HL-60 (cell line): ENCODE results near the gene EIF3C.
"Not testable (repeated sequence)": the region's sequence is repeated elsewhere in the genome, so short reads cannot be mapped to it uniquely, and the experiment has no call there.

Experiments used
- DNase-seq, 2 experiments: peaks; one replicate each; pipeline ENCODE4 v3.0.0-alpha.2; 2010 to 2020; ENCODE audit warnings: low read depth in 1 of 2, low spot score in 1 of 2
- H3K27ac ChIP-seq: fragments of 250-450 bp; sonication (Bioruptor Pico); replicated peaks from 2 replicates; pipeline ENCODE4 v1.5.1; 2020; ENCODE audit warnings: mild to moderate bottlenecking, moderate library complexity
- H3K27me3 ChIP-seq: fragments of 250-450 bp; sonication (Bioruptor Pico); 2 replicates; pipeline ENCODE4 v1.5.1; 2021; ENCODE audit warnings: mild to moderate bottlenecking, moderate library complexity; ENCODE audit not compliant: insufficient read depth, poor library complexity, severe bottlenecking
- H3K4me3 ChIP-seq: replicated peaks from 2 replicates; pipeline ENCODE4 v1.5.1; 2011; ENCODE audit warnings: mild to moderate bottlenecking, control low read depth, low read length; ENCODE audit not compliant: insufficient read depth

Gene EIF3C

DNA sequence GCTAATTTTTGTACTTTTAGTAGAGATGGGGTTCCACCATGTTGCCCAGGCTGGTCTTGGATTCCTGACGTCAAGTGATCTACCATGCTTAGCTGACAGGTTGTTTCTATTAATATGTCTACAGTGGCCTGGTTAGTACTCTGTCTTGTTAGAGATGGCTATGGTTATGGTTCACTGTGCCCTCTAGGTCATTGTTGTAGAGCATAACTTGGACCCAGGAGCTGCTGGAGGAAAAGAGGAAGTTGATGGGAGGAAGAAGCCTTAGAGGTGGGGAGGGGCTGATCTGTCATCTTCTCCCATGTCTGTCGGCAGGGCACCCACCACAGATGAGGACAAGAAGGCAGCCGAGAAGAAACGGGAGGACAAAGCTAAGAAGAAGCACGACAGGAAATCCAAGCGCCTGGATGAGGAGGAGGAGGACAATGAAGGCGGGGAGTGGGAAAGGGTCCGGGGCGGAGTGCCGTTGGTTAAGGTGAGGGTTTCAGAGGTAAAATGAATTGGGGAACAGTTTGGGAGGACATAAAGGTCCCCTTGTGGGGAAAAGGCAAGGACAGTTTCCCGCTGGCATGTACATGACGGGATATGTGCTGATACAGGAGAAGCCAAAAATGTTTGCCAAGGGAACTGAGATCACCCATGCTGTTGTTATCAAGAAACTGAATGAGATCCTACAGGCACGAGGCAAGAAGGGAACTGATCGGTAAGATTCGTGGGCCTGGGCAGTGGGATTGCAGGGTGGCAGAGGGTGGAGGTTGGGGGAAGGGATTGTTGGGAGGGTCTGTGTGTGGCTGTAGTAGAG lies 11.8 kb downstream of the EIF3C start:
- H3K4me3 ChIP-seq, H3K27ac ChIP-seq, DNase-seq, H3K27me3 ChIP-seq: not testable (repeated sequence)

GRCh38 chr16:28731253-28731652 lies 20.0 kb downstream of the EIF3C start:
- not testable (repeated sequence) for H3K27me3 ChIP-seq, H3K27ac ChIP-seq, DNase-seq, H3K4me3 ChIP-seq

GRCh38 chr16:28732455-28733124 lies 21.3 kb downstream of the EIF3C start:
- H3K27me3 ChIP-seq, DNase-seq, H3K27ac ChIP-seq, H3K4me3 ChIP-seq: not testable (repeated sequence)

DNA sequence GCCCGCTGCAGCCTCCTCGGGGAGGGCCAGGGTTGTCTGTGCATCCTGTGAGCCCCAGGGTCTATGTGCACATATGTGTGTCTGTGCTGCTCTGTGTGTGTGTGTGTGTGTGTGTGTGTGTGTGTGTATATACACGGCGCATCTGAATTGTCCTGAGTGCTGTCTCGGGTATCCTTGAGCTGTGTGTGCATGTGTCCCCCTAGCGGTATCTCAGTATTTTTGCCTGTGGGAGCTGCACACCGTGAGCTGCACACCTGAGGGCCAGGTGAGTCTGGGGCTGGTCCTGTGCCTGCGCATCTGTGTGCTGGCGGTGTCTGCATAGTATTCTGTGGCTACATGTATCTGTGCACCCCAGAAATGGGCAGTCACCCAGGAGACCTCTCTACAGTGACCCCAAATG lies 28.5 kb downstream of the EIF3C start:
- H3K27me3 ChIP-seq, DNase-seq: not testable (repeated sequence)

GRCh38 chr16:28740631-28741030 lies 29.4 kb downstream of the EIF3C start:
- H3K27me3 ChIP-seq, H3K4me3 ChIP-seq, DNase-seq, H3K27ac ChIP-seq: not testable (repeated sequence)

More for the DNA sequence above, 28.5 kb downstream of the EIF3C start:
- not testable (repeated sequence) for H3K27ac ChIP-seq, H3K4me3 ChIP-seq

GRCh38 chr16:28741295-28741694 lies 30.0 kb downstream of the EIF3C start:
- DNase-seq, H3K4me3 ChIP-seq, H3K27ac ChIP-seq, H3K27me3 ChIP-seq: not testable (repeated sequence)

DNA sequence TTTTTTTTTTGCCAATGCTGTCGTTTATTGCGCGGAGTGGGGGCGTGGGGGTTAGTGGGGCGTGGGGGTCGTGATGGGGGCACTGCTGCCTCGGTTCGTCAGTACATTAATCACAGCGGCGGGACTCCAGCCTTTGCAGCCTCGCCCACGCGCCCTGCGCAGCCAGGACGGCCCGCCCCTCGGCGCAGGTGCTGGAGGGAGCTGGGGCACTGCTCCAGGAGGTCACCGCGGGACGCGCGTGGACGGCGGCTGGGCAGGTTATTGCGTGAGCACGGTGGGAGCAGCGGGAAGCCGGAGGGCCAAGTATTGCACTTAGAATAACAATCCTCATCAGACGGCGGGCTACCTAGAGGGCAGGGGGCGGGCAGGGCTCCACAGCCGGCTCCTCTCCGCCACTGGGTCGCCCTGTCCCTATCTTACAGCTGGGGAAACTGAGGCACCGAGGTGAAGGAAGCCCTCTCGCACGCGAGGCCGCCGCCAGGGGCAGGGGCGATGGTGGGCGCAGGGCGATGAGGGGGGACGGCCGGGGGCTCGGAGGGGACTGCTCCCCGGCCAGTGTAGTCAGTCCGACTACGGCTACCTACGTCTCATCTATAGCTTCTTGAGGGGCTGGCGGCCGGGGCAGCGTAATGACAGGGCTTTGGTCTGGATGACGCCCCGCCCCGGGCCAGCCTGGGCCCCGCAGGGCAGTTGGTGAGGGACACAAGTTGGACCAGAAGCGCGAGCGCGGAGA lies 35.5 kb downstream of the EIF3C start:
- not testable (repeated sequence) for H3K27ac ChIP-seq, H3K4me3 ChIP-seq, DNase-seq, H3K27me3 ChIP-seq

DNA sequence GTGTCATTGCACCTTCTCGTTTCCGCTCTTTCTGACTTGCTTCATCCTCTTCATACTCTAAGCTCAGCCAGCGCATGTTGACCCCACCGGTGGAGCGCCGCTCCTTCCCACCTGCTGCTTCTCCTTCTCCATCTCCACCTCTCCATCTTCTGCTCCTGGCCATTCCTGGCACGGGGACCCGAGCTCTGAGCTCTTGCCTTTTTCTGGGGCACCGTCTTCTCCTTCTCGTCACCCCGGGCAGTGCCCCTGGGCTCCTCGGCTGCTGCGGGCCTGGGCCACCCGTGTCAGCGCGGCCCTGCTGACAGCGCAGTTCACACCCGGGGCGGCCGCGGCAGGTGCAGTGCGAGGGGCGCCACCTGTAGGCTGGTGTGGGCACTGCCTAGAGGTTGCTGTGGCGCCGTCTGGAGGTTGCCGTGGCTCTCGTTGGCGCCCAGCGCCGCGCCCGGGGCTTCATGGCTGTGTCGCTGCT lies 38.8 kb downstream of the EIF3C start:
- not testable (repeated sequence) for H3K27me3 ChIP-seq, H3K4me3 ChIP-seq, H3K27ac ChIP-seq
- DNase-seq: peak in 1 of 2 experiments; percentile 49

DNA sequence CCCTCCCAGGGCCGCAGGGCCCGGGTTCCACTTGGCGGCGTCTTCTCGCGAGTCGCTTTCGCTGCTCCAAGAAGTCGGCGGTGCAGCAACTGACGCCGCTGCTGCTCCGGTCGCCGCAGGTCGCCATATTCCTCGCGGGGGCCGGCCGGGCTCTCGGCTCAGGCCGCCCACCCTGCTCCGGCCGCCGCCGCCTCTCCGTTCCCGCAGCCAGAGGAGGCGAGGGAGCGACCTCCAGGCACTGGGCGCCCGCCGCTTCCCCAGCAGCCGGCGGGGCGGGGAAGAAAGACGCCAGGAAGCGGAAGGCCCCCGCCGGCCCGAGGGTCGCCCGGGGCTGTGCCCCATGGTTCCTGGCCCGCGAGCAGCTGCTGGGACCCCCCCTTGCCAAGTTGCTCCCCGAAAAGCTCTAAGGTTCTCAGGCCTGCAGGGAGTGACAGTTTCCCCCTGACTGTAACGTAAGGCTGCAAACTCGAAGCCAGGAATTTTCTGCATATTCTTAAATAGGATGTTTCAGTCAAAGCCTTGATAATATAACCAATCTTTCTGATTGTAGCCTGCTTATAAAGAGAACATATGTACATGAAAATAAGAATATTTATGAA lies 39.3 kb downstream of the EIF3C start:
- DNase-seq, H3K27me3 ChIP-seq, H3K4me3 ChIP-seq, H3K27ac ChIP-seq: not testable (repeated sequence)

GRCh38 chr16:28751487-28751886 lies 40.2 kb downstream of the EIF3C start, which contains the start of gene NPIPB9:
Gene NPIPB9, plus strand, starts transcription at chr16:28751787.
- DNase-seq, H3K27ac ChIP-seq, H3K4me3 ChIP-seq, H3K27me3 ChIP-seq: not testable (repeated sequence)

GRCh38 chr16:28781697-28782096 lies 70.4 kb downstream of the EIF3C start:
- not testable (repeated sequence) for H3K4me3 ChIP-seq, H3K27me3 ChIP-seq, DNase-seq

GRCh38 chr16:28782357-28782756 lies 71.1 kb downstream of the EIF3C start:
- H3K27me3 ChIP-seq, H3K4me3 ChIP-seq, DNase-seq, H3K27ac ChIP-seq: not testable (repeated sequence)

More at GRCh38 chr16:28781697-28782096, 70.4 kb downstream of the EIF3C start:
- H3K27ac ChIP-seq: not testable (repeated sequence)
